Measurements from ENCODE around the gene WWOX. TPM values are rescaled to one million over a fixed set of nuclear protein-coding genes. Genes with fewer than 3 reads are reported as not detected.

Gene WWOX
- total RNA-seq, 1 donor from 2014 or later = 7.3 TPM

GRCh38 chr16:78780808-78781207 is 681.4 kb downstream of the WWOX start:
- H3K36me3 ChIP-seq (ENCODE audit: insufficient read depth, low read length) = no peaks in the 10 kb centered on the region
- peaks cover 2% of the 10 kb centered on the region for H3K9me3 ChIP-seq (ENCODE audit: insufficient read depth, low read depth, low read length)
- no peak for DNase-seq (ENCODE audit: low read depth)

GRCh38 chr16:78782572-78782971 is 683.1 kb downstream of the WWOX start:
- Mint-ChIP-seq H3K27me3 (ENCODE audit: low read depth, unreplicated experiment) (peaks cover 12% of the 10 kb centered on the region), H3K27ac (ENCODE audit: unreplicated experiment) (no peak overlapping the region), H3K9me3 (ENCODE audit: unreplicated experiment) (no peaks in the 10 kb centered on the region), H3K4me3 (ENCODE audit: unreplicated experiment) (no peak overlapping the region), H3K36me3 (ENCODE audit: low read depth, unreplicated experiment) (no peaks in the 10 kb centered on the region), H3K4me1 (ENCODE audit: low read depth, unreplicated experiment) (no peaks in the 10 kb centered on the region)
- Histone ChIP-seq H3K4me2 (ENCODE audit: low read length) (no peak overlapping the region), H3K4me3 (ENCODE audit: insufficient read depth, low read depth, low read length) (no peak overlapping the region), H3K27me3 (ENCODE audit: insufficient read depth, low read length) (no peaks in the 10 kb centered on the region), H3K79me2 (ENCODE audit: insufficient read depth, low read length) (no peaks in the 10 kb centered on the region), H4K20me1 (ENCODE audit: insufficient read depth, low read length) (no peaks in the 10 kb centered on the region), H3K9me3 (ENCODE audit: insufficient read depth, low read depth, low read length) (peaks cover 2% of the 10 kb centered on the region), H2AFZ (ENCODE audit: low read depth, low read length) (no peak overlapping the region), H3K9ac (ENCODE audit: low read length) (no peak overlapping the region), H3K27ac (ENCODE audit: low read depth, low read length) (no peak overlapping the region), H3K4me1 (ENCODE audit: insufficient read depth, low read length) (no peaks in the 10 kb centered on the region), H3K36me3 (ENCODE audit: insufficient read depth, low read length) (no peaks in the 10 kb centered on the region)
- TF ChIP-seq CTCF (IDR thresholded peaks at IDR 0.05; ENCODE audit: insufficient read depth, low read depth, low read length) (no peak), EZH2 (IDR thresholded peaks at IDR 0.05; ENCODE audit: insufficient read depth, low read length) (no peak)
- no peak for DNase-seq (ENCODE audit: low read depth)
- FAIRE-seq = no peak

More at GRCh38 chr16:78780808-78781207, 681.4 kb downstream of the WWOX start:
- no peak overlapping the region for H3K27ac Mint-ChIP-seq (ENCODE audit: unreplicated experiment)
- no peaks in the 10 kb centered on the region for H3K4me1 ChIP-seq (ENCODE audit: insufficient read depth, low read length)
- no peak overlapping the region for H3K4me3 Mint-ChIP-seq (ENCODE audit: unreplicated experiment)
- H3K4me1 Mint-ChIP-seq (ENCODE audit: low read depth, unreplicated experiment) = no peaks in the 10 kb centered on the region
- no peak overlapping the region for H3K4me2 ChIP-seq (ENCODE audit: low read length)
- H3K36me3 Mint-ChIP-seq (ENCODE audit: low read depth, unreplicated experiment) = no peaks in the 10 kb centered on the region
- H2AFZ ChIP-seq (ENCODE audit: low read depth, low read length) = no peak overlapping the region
- no peak for FAIRE-seq
- TF ChIP-seq EZH2 (IDR thresholded peaks at IDR 0.05; ENCODE audit: insufficient read depth, low read length) (no peak), CTCF (IDR thresholded peaks at IDR 0.05; ENCODE audit: insufficient read depth, low read depth, low read length) (no peak)
- H3K27ac ChIP-seq (ENCODE audit: low read depth, low read length) = no peak overlapping the region
- no peaks in the 10 kb centered on the region for H3K9me3 Mint-ChIP-seq (ENCODE audit: unreplicated experiment)
- H3K79me2 ChIP-seq (ENCODE audit: insufficient read depth, low read length) = no peaks in the 10 kb centered on the region
- H3K4me3 ChIP-seq (ENCODE audit: insufficient read depth, low read depth, low read length) = no peak overlapping the region
- H3K27me3 Mint-ChIP-seq (ENCODE audit: low read depth, unreplicated experiment) = peaks cover 12% of the 10 kb centered on the region
- no peaks in the 10 kb centered on the region for H4K20me1 ChIP-seq (ENCODE audit: insufficient read depth, low read length)
- no peak overlapping the region for H3K9ac ChIP-seq (ENCODE audit: low read length)
- H3K27me3 ChIP-seq (ENCODE audit: insufficient read depth, low read length) = no peaks in the 10 kb centered on the region

- no peak for TF ChIP-seq EZH2 (IDR thresholded peaks at IDR 0.05; ENCODE audit: insufficient read depth, low read length)
- no peak for TF ChIP-seq CTCF (IDR thresholded peaks at IDR 0.05; ENCODE audit: insufficient read depth, low read depth, low read length)
- Histone ChIP-seq H3K79me2 (ENCODE audit: insufficient read depth, low read length) (no peaks in the 10 kb centered on the region), H3K4me2 (ENCODE audit: low read length) (no peak overlapping the region), H3K27me3 (ENCODE audit: insufficient read depth, low read length) (no peaks in the 10 kb centered on the region), H3K27ac (ENCODE audit: low read depth, low read length) (no peak overlapping the region), H2AFZ (ENCODE audit: low read depth, low read length) (no peak overlapping the region), H3K9me3 (ENCODE audit: insufficient read depth, low read depth, low read length) (peaks cover 2% of the 10 kb centered on the region), H3K4me1 (ENCODE audit: insufficient read depth, low read length) (no peaks in the 10 kb centered on the region), H3K9ac (ENCODE audit: low read length) (no peak overlapping the region), H3K4me3 (ENCODE audit: insufficient read depth, low read depth, low read length) (no peak overlapping the region), H3K36me3 (ENCODE audit: insufficient read depth, low read length) (no peaks in the 10 kb centered on the region), H4K20me1 (ENCODE audit: insufficient read depth, low read length) (no peaks in the 10 kb centered on the region)
- Mint-ChIP-seq H3K9me3 (ENCODE audit: unreplicated experiment) (no peaks in the 10 kb centered on the region), H3K36me3 (ENCODE audit: low read depth, unreplicated experiment) (no peaks in the 10 kb centered on the region), H3K4me1 (ENCODE audit: low read depth, unreplicated experiment) (no peaks in the 10 kb centered on the region), H3K27me3 (ENCODE audit: low read depth, unreplicated experiment) (peaks cover 9% of the 10 kb centered on the region), H3K27ac (ENCODE audit: unreplicated experiment) (no peak overlapping the region), H3K4me3 (ENCODE audit: unreplicated experiment) (no peak overlapping the region)
- DNase-seq (ENCODE audit: low read depth) = no peak
- FAIRE-seq = peak; percentile 45
These were observed 684.2 kb downstream of the WWOX start for GRCh38 chr16:78783570-78784079.
